HepG2 (cell line): Measurements from ENCODE around the gene KRTAP10-2. TPM values are rescaled to one million over a fixed set of nuclear protein-coding genes. Genes with fewer than 3 reads are reported as not detected.

Experiments used
- ATAC-seq: fragments of 200-7000 bp; cut with Tn5 transposase; 3 replicates; pipeline ENCODE4 v1.9.1; 2020; ENCODE audit warnings: mild to moderate bottlenecking, moderate library complexity
- BruUV-seq: library from RNA; stranded (reverse); fragments of 400-500 nt; replicated peaks from 2 replicates; lab custom pipeline; 2021; lab: Mats Ljungman, UMichigan
- CTCF ChIA-PET: fragments of 300-600 bp; formaldehyde crosslinking; extraction: SDS; loops from one replicate; lab custom pipeline; 2021; ENCODE audit warnings: low total read pairs, inconsistent platforms, low intra/inter-chr PET ratio; lab: Yijun Ruan, JAX
- POLR2A ChIA-PET: fragments of 350-600 bp; sonication (Branson Sonifier 250); formaldehyde crosslinking; loops from one replicate; lab custom pipeline; 2020; ENCODE audit warnings: antibody characterized with exemption, inconsistent platforms; lab: Yijun Ruan, JAX
- DNase-seq: peaks from one replicate; pipeline ENCODE4 v3.0.0-alpha.2; 2015; ENCODE audit warnings: low spot score
- FAIRE-seq: peaks from 3 replicates; lab custom pipeline; 2011; peaks lifted over from hg19 to GRCh38; lab: Jason Lieb, UNC
- H2AFZ ChIP-seq: one replicate; pipeline ENCODE4 v1.6.1; 2011; ENCODE audit warnings: low read length, inconsistent platforms
- H3K27ac ChIP-seq: fragments of 300-600 bp; 3 replicates; pipeline ENCODE4 v1.8.0; 2011; ENCODE audit warnings: mixed run types, mild to moderate bottlenecking, mixed read lengths, low read length, inconsistent platforms; ENCODE audit not compliant: insufficient read depth; ENCODE audit errors: extremely low read length
- H3K27me3 ChIP-seq, 2 experiments: fragments of 200-600 bp in 1 of 2; 2 replicates in 1 of 2; 3 replicates in 1 of 2; pipeline versions ENCODE4 v1.6.0 to v1.8.0; 2011; ENCODE audit warnings: low read length in 2 of 2, mild to moderate bottlenecking in 2 of 2, moderate library complexity in 2 of 2, inconsistent platforms in 1 of 2; ENCODE audit not compliant: insufficient read depth in 2 of 2, control insufficient read depth in 1 of 2
- H3K36me3 ChIP-seq, 2 experiments: fragments of 200-600 bp in 1 of 2; replicated peaks in 1 of 2; 2 replicates in 1 of 2; 3 replicates in 1 of 2; pipeline versions ENCODE4 v1.5.1 to v1.8.0; 2011; ENCODE audit warnings: low read length in 2 of 2, inconsistent platforms in 1 of 2; ENCODE audit not compliant: insufficient read depth in 2 of 2, control insufficient read depth in 1 of 2
- H3K4me1 ChIP-seq: 2 replicates; pipeline ENCODE4 v1.5.1; 2012; ENCODE audit warnings: low read length, inconsistent platforms; ENCODE audit not compliant: insufficient read depth
- H3K4me2 ChIP-seq: 2 replicates; pipeline ENCODE4 v1.6.0; 2011; ENCODE audit warnings: low read depth, low read length, inconsistent platforms
- H3K4me3 ChIP-seq, 3 experiments: fragments of 200-600 bp in 1 of 3; sonication (generic), shearing (Covaris generic) in 1 of 3; replicated peaks in 1 of 3; 2 replicates each; pipeline ENCODE4 v1.5.1; 2011 to 2016; ENCODE audit warnings: low read length in 3 of 3, inconsistent platforms in 2 of 3, low read depth in 2 of 3, mild to moderate bottlenecking in 2 of 3, control low read depth in 1 of 3, mixed read lengths in 1 of 3; ENCODE audit not compliant: insufficient read depth in 1 of 3
- H3K79me2 ChIP-seq: one replicate; pipeline ENCODE4 v1.6.1; 2011; ENCODE audit warnings: low read length, inconsistent platforms; ENCODE audit not compliant: insufficient read depth
- H3K9ac ChIP-seq: 2 replicates; pipeline ENCODE4 v1.6.0; 2011; ENCODE audit warnings: mild to moderate bottlenecking, low read depth, low read length, inconsistent platforms; ENCODE audit not compliant: insufficient read depth
- H3K9me3 ChIP-seq: 2 replicates; pipeline ENCODE4 v1.5.1; 2012; ENCODE audit warnings: mild to moderate bottlenecking, low read length
- H4K20me1 ChIP-seq: 2 replicates; pipeline ENCODE4 v1.6.0; 2011; ENCODE audit warnings: inconsistent platforms, mild to moderate bottlenecking, low read length, moderate library complexity; ENCODE audit not compliant: insufficient read depth
- HNRNPL ChIP-seq: fragments of 200-400 bp; formaldehyde crosslinking; IDR thresholded peaks from 2 replicates; pipeline ENCODE4 v1.6.1; 2017; ENCODE audit warnings: mild to moderate bottlenecking, low read depth, low read length
- KDM4B ChIP-seq: sonication (generic); formaldehyde crosslinking; IDR thresholded peaks from 2 replicates; pipeline ENCODE4 v1.4.0; 2020; ENCODE audit warnings: missing genetic modification reagents
- NRL ChIP-seq: sonication (generic); formaldehyde crosslinking; IDR thresholded peaks from 2 replicates; pipeline ENCODE4 v1.5.0; 2020; ENCODE audit warnings: missing genetic modification reagents, mild to moderate bottlenecking, moderate library complexity, borderline replicate concordance
- SCMH1 ChIP-seq: sonication (generic); formaldehyde crosslinking; IDR thresholded peaks from 2 replicates; pipeline ENCODE4 v1.9.0; 2021; ENCODE audit warnings: missing genetic modification reagents, mild to moderate bottlenecking, borderline replicate concordance
- SOX5 ChIP-seq: IDR thresholded peaks from 2 replicates; pipeline ENCODE4 v1.6.1; 2016; ENCODE audit warnings: borderline replicate concordance
- SRSF1 ChIP-seq: fragments of 200-400 bp; formaldehyde crosslinking; optimal IDR thresholded peaks from 2 replicates; pipeline ENCODE3; 2017; ENCODE audit warnings: mild to moderate bottlenecking, low read depth, low read length, moderate library complexity
- TBL1XR1 ChIP-seq: fragments of 150-350 bp; IDR thresholded peaks from 2 replicates; pipeline ENCODE4 v1.6.1; 2014; ENCODE audit warnings: borderline replicate concordance, low read length; ENCODE audit not compliant: partially characterized antibody
- ZBTB38 ChIP-seq: sonication (generic); formaldehyde crosslinking; IDR thresholded peaks from 2 replicates; pipeline ENCODE4 v1.5.1; 2020; ENCODE audit warnings: mild to moderate bottlenecking, missing genetic modification reagents
- ZFP36 ChIP-seq: fragments of 150-350 bp; IDR thresholded peaks from 2 replicates; pipeline ENCODE4 v1.6.1; 2018; ENCODE audit warnings: borderline replicate concordance, low read length, low read depth; ENCODE audit not compliant: partially characterized antibody
- ZFP91 ChIP-seq: sonication (generic); formaldehyde crosslinking; IDR thresholded peaks from 2 replicates; pipeline ENCODE4 v1.9.0; 2022; ENCODE audit warnings: missing genetic modification reagents, mild to moderate bottlenecking, borderline replicate concordance
- ZNF441 ChIP-seq: sonication (generic); formaldehyde crosslinking; IDR thresholded peaks from 2 replicates; pipeline ENCODE4 v1.7.0; 2021; ENCODE audit warnings: missing genetic modification reagents, borderline replicate concordance
- ZSCAN25 ChIP-seq: sonication (generic); formaldehyde crosslinking; IDR thresholded peaks from 2 replicates; pipeline ENCODE4 v1.8.0; 2022; ENCODE audit warnings: mild to moderate bottlenecking, missing genetic modification reagents
- ZZZ3 ChIP-seq: sonication (generic); formaldehyde crosslinking; IDR thresholded peaks from 2 replicates; pipeline ENCODE4 v1.4.0; 2020; ENCODE audit warnings: missing genetic modification reagents, mild to moderate bottlenecking, borderline replicate concordance
- WGBS: methylation state at CpG from one replicate; pipeline ENCODE4 v1.1.6; 2017; ENCODE audit warnings: low lambda C conversion rate; 5-methylcytosine and 5-hydroxymethylcytosine counted together
- in situ Hi-C: cut with HindIII; loops from 2 replicates; pipeline ENCODE4 v1.10.0; 2017; ENCODE audit warnings: low pct_unique_long_range_greater_than_20kb; ENCODE audit not compliant: extremely low pct_ligation_motif_present
- intact Hi-C: fragments of 100-400 bp; cut with micrococcal nuclease; formaldehyde crosslinking; loops from one replicate; pipeline ENCODE4 v1.10.0; 2022; ENCODE audit not compliant: unreplicated experiment
- polyA plus RNA-seq, 8 experiments: library from polyadenylated mRNA; depleted of rRNA in 3 of 8; stranded (reverse) in 7 of 8; unstranded in 1 of 8; fragments of >200 nt; fragmentation: Illumina TruSeq in 4 of 8; extraction: Trizol in 4 of 8; gene quantifications; 2 replicates each; pipeline versions ENCODE4 v1.2.1 to v1.2.3, GENCODE V29; 2011 to 2016; ENCODE audit warnings: low read depth in 4 of 8, missing spikeins in 1 of 8, mixed read lengths in 1 of 8; ENCODE audit not compliant: insufficient read depth in 1 of 8
- total RNA-seq, 5 experiments: library from RNA; depleted of rRNA; stranded (reverse); fragments of >200 nt; fragmentation: Illumina TruSeq; extraction: Trizol; gene quantifications; 2 replicates each; pipeline ENCODE4 v1.2.3, GENCODE V29; 2016; ENCODE audit warnings: low read depth in 1 of 5
- TF ChIP-seq, protein P1 (sequence below): sonication (generic); formaldehyde crosslinking; IDR thresholded peaks from 2 replicates; pipeline ENCODE4 v1.5.1; 2020; ENCODE audit warnings: missing genetic modification reagents, mild to moderate bottlenecking, borderline replicate concordance

The KRTAP10-2 gene
- total and polyA plus RNA-seq, 2 of the 13 experiments (the other 11 are each of a cell fraction or from before 2014, with no cell fraction given): not detected

GRCh38 chr21:44510109-44510507 is 41.2 kb downstream of the KRTAP10-2 start:
- ATAC-seq: no peak
- Histone ChIP-seq H3K79me2 (peaks cover 25% of the 10 kb centered on the region), H2AFZ (no peak overlapping the region), H3K27me3 (no peaks in the 10 kb centered on the region; a peak in 1 of 5 replicates), H3K36me3 (peaks cover 14 to 19% of the 10 kb centered on the region in 2 experiments), H3K4me1 (peaks cover 61% of the 10 kb centered on the region), H3K27ac (peak overlapping the region; percentile 45), H3K9ac (no peak overlapping the region), H4K20me1 (no peaks in the 10 kb centered on the region), H3K4me2 (peak overlapping the region; percentile 57; the same call in 1 of the 2 replicates), H3K9me3 (no peaks in the 10 kb centered on the region), H3K4me3 (peak overlapping the region in 1 of 3 experiments; percentile 23; a peak in 1 of 6 replicates)
- ChIA-PET POLR2A (interaction anchor here (0.6 to 1.6 kb wide), 4 partner anchors 12 to 283 kb away, joined by 3 to 4 read pairs (median 3); no protein-coding TSS in a partner anchor), CTCF (interaction anchor here (2.0 kb wide), 1 partner anchor 283 kb away, joined by 14 read pairs; no protein-coding TSS in a partner anchor)
- TF ChIP-seq ZBTB38 (CRISPR knock-in tag) (no peak), SCMH1 (no peak), ZZZ3 (CRISPR knock-in tag) (0 out of 2 replicates have a peak, but pooled peaks have one; percentile 11), NRL (peak; percentile 3; the same call in 1 of the 2 replicates), SOX5 (no peak), TBL1XR1 (no peak), SRSF1 (no peak)
- intact Hi-C loops (loop anchor here (5.0 kb wide), 1 partner anchor 232 kb away; no protein-coding TSS in a partner anchor), in situ Hi-C loops (no loop called here)
- DNase-seq: no peak
- no peak for FAIRE-seq
- 80% methylated on average over 1 of the region's 18 CpGs for WGBS
- BruUV-seq: no TSS peak

DNA sequence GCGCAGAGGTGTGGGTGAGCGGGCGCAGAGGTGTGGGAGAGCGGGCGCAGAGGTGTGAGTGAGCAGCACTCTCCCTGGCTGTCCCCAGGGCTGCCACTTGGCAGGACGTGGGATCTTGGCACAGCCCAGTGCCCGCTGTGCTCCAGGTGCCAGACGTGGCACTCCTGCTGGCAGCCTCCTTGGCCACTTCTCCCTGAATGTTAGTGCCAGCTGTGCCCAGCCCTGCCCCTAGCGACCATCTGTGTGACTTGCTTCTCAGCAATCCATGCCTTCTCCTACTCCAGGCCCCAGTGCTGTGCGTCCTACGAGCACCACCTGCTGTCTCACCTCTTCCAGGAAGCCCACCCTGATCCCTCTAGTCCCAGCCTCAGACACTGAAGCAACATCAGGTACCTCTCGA is 41.8 kb downstream of the KRTAP10-2 start:
- no TSS peak for BruUV-seq
- Histone ChIP-seq H3K9ac (no peak overlapping the region), H3K4me1 (peaks cover 61% of the 10 kb centered on the region), H3K79me2 (peaks cover 25% of the 10 kb centered on the region), H2AFZ (no peak overlapping the region), H4K20me1 (no peaks in the 10 kb centered on the region), H3K27ac (no peak overlapping the region), H3K36me3 (peaks cover 14 to 19% of the 10 kb centered on the region in 2 experiments), H3K4me2 (no peak overlapping the region), H3K4me3 (no peak overlapping the region), H3K9me3 (no peaks in the 10 kb centered on the region), H3K27me3 (no peaks in the 10 kb centered on the region; a peak in 1 of 5 replicates)
- intact Hi-C loops: no loop called here
- POLR2A ChIA-PET: interaction anchor here (1.0 to 1.6 kb wide), 2 partner anchors 11 to 26 kb away, joined by 3 read pairs; no protein-coding TSS in a partner anchor
- in situ Hi-C loops: loop anchor here (5.0 kb wide), 1 partner anchor 228 kb away; no protein-coding TSS in a partner anchor
- 98% methylated on average over 9 of the region's 12 CpGs for WGBS
- FAIRE-seq (no peak), DNase-seq (no peak), ATAC-seq (no peak)
- CTCF ChIA-PET: interaction anchor here (2.0 kb wide), 1 partner anchor 284 kb away, joined by 14 read pairs; no protein-coding TSS in a partner anchor
- TF ChIP-seq, protein P1, sequence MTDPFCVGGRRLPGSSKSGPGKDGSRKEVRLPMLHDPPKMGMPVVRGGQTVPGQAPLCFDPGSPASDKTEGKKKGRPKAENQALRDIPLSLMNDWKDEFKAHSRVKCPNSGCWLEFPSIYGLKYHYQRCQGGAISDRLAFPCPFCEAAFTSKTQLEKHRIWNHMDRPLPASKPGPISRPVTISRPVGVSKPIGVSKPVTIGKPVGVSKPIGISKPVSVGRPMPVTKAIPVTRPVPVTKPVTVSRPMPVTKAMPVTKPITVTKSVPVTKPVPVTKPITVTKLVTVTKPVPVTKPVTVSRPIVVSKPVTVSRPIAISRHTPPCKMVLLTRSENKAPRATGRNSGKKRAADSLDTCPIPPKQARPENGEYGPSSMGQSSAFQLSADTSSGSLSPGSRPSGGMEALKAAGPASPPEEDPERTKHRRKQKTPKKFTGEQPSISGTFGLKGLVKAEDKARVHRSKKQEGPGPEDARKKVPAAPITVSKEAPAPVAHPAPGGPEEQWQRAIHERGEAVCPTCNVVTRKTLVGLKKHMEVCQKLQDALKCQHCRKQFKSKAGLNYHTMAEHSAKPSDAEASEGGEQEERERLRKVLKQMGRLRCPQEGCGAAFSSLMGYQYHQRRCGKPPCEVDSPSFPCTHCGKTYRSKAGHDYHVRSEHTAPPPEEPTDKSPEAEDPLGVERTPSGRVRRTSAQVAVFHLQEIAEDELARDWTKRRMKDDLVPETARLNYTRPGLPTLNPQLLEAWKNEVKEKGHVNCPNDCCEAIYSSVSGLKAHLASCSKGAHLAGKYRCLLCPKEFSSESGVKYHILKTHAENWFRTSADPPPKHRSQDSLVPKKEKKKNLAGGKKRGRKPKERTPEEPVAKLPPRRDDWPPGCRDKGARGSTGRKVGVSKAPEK (CRISPR knock-in tag): no peak
- TF ChIP-seq ZSCAN25 (CRISPR knock-in tag) (no peak; the same call in 1 of the 2 replicates), ZFP91 (no peak), HNRNPL (peak; percentile 94), KDM4B (no peak), ZNF441 (no peak), ZFP36 (peak; percentile 14)
